Loucy (cell line): ENCODE results near the gene BCL11B.

Experiments used
- H2AFZ ChIP-seq: fragments of 200-600 bp; sonication (generic); 2 replicates; pipeline ENCODE4 v1.6.0; 2016; ENCODE audit warnings: antibody characterized with exemption, mild to moderate bottlenecking, low read length, moderate library complexity
- H3F3A ChIP-seq: fragments of 200-600 bp; 2 replicates; pipeline ENCODE4 v1.6.0; 2016; ENCODE audit warnings: antibody characterized with exemption, low read depth, mild to moderate bottlenecking
- H3K27me3 ChIP-seq: fragments of 200-600 bp; sonication (generic); 2 replicates; pipeline ENCODE4 v1.6.1; 2014; ENCODE audit warnings: low read length, mild to moderate bottlenecking; ENCODE audit not compliant: insufficient read depth, poor library complexity, severe bottlenecking
- H3K36me3 ChIP-seq: fragments of 200-600 bp; sonication (generic); 2 replicates; pipeline ENCODE4 v1.6.1; 2016; ENCODE audit warnings: low read length; ENCODE audit not compliant: insufficient read depth
- H3K4me1 ChIP-seq: fragments of 200-600 bp; sonication (generic); 2 replicates; pipeline ENCODE4 v1.5.1; 2014; ENCODE audit warnings: low read length, mild to moderate bottlenecking; ENCODE audit not compliant: insufficient read depth, poor library complexity, severe bottlenecking
- H3K4me2 ChIP-seq: fragments of 200-600 bp; sonication (generic); 2 replicates; pipeline ENCODE4 v1.6.0; 2014; ENCODE audit warnings: antibody characterized with exemption, low read length, low read depth, mild to moderate bottlenecking; ENCODE audit not compliant: poor library complexity, severe bottlenecking
- H3K4me3 ChIP-seq: fragments of 200-600 bp; sonication (generic); 2 replicates; pipeline ENCODE4 v1.5.1; 2014; ENCODE audit warnings: low read length, mild to moderate bottlenecking, mixed read lengths; ENCODE audit not compliant: poor library complexity, severe bottlenecking
- H3K79me2 ChIP-seq: fragments of 200-600 bp; sonication (generic); 2 replicates; pipeline ENCODE4 v1.6.1; 2014; ENCODE audit warnings: low read length; ENCODE audit not compliant: insufficient read depth
- H3K9ac ChIP-seq: fragments of 200-600 bp; sonication (generic); 2 replicates; pipeline ENCODE4 v1.6.0; 2014; ENCODE audit warnings: mild to moderate bottlenecking, low read depth, low read length, moderate library complexity; ENCODE audit not compliant: poor library complexity, severe bottlenecking
- H3K9me2 ChIP-seq: fragments of 200-600 bp; sonication (generic); replicated peaks from 2 replicates; pipeline ENCODE4 v1.6.1; 2016; ENCODE audit warnings: low read depth, low read length, mixed read lengths
- H3K9me3 ChIP-seq: fragments of 200-600 bp; sonication (generic); 2 replicates; pipeline ENCODE4 v1.6.1; 2014; ENCODE audit warnings: mild to moderate bottlenecking, antibody characterized with exemption, low read length, low read depth; ENCODE audit not compliant: insufficient read depth
- H4K20me1 ChIP-seq: fragments of 200-600 bp; sonication (generic); 2 replicates; pipeline ENCODE4 v1.6.0; 2014; ENCODE audit warnings: antibody characterized with exemption, low read length, mild to moderate bottlenecking; ENCODE audit not compliant: insufficient read depth, poor library complexity, severe bottlenecking
- EZH2phosphoT487 ChIP-seq: fragments of 200-600 bp; IDR thresholded peaks from 2 replicates; pipeline ENCODE4 v1.6.1; 2018; ENCODE audit warnings: antibody characterized with exemption, mild to moderate bottlenecking, moderate library complexity, borderline replicate concordance
- TF ChIP-seq, protein P1 (sequence below): fragments of 200-600 bp; sonication (generic); conservative IDR thresholded peaks from 2 replicates; pipeline ENCODE4 v1.5.1; 2014; ENCODE audit warnings: mild to moderate bottlenecking, antibody characterized with exemption, low read length

The BCL11B gene

GRCh38 chr14:99254328-99255009, 17.5 kb downstream of the BCL11B start:
- H4K20me1 ChIP-seq: peaks cover 78% of the 10 kb centered on the region
- no peak overlapping the region for H3K4me3 ChIP-seq
- no peak overlapping the region for H3K4me2 ChIP-seq
- H3F3A ChIP-seq: no peaks in the 10 kb centered on the region
- H3K27me3 ChIP-seq: no peaks in the 10 kb centered on the region
- no peaks in the 10 kb centered on the region for H3K9me2 ChIP-seq
- peaks cover 81% of the 10 kb centered on the region; the same call in 1 of the 2 replicates for H3K36me3 ChIP-seq
- H3K9me3 ChIP-seq: no peaks in the 10 kb centered on the region
- H3K9ac ChIP-seq: no peak overlapping the region
- no peaks in the 10 kb centered on the region for H3K4me1 ChIP-seq
- H3K79me2 ChIP-seq: peaks cover 100% of the 10 kb centered on the region
- TF ChIP-seq, protein P1, sequence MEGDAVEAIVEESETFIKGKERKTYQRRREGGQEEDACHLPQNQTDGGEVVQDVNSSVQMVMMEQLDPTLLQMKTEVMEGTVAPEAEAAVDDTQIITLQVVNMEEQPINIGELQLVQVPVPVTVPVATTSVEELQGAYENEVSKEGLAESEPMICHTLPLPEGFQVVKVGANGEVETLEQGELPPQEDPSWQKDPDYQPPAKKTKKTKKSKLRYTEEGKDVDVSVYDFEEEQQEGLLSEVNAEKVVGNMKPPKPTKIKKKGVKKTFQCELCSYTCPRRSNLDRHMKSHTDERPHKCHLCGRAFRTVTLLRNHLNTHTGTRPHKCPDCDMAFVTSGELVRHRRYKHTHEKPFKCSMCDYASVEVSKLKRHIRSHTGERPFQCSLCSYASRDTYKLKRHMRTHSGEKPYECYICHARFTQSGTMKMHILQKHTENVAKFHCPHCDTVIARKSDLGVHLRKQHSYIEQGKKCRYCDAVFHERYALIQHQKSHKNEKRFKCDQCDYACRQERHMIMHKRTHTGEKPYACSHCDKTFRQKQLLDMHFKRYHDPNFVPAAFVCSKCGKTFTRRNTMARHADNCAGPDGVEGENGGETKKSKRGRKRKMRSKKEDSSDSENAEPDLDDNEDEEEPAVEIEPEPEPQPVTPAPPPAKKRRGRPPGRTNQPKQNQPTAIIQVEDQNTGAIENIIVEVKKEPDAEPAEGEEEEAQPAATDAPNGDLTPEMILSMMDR: no peak
- no peak for TF ChIP-seq EZH2phosphoT487
- H2AFZ ChIP-seq: no peak overlapping the region

- Histone ChIP-seq H3F3A (no peaks in the 10 kb centered on the region), H3K79me2 (peaks cover 100% of the 10 kb centered on the region), H3K36me3 (peaks cover 80% of the 10 kb centered on the region; the same call in 1 of the 2 replicates), H3K27me3 (no peaks in the 10 kb centered on the region), H4K20me1 (peaks cover 79% of the 10 kb centered on the region), H3K9me3 (no peaks in the 10 kb centered on the region), H3K9ac (no peak overlapping the region), H3K4me2 (no peak overlapping the region), H3K9me2 (no peaks in the 10 kb centered on the region), H2AFZ (no peak overlapping the region), H3K4me1 (no peaks in the 10 kb centered on the region), H3K4me3 (no peak overlapping the region)
- TF ChIP-seq, protein P1: no peak
- no peak for TF ChIP-seq EZH2phosphoT487
These were observed 18.1 kb downstream of the BCL11B start for GRCh38 chr14:99253890-99254289.

GRCh38 chr14:99252940-99253868, 18.8 kb downstream of the BCL11B start:
- H3K4me2 ChIP-seq: no peak overlapping the region
- peaks cover 86% of the 10 kb centered on the region; the same call in 1 of the 2 replicates for H3K36me3 ChIP-seq
- no peaks in the 10 kb centered on the region for H3K4me1 ChIP-seq
- no peak overlapping the region for H2AFZ ChIP-seq
- peaks cover 79% of the 10 kb centered on the region for H4K20me1 ChIP-seq
- peaks cover 100% of the 10 kb centered on the region for H3K79me2 ChIP-seq
- H3K9me3 ChIP-seq: no peaks in the 10 kb centered on the region
- H3K4me3 ChIP-seq: no peak overlapping the region
- TF ChIP-seq, protein P1: no peak
- H3F3A ChIP-seq: no peaks in the 10 kb centered on the region
- no peak overlapping the region for H3K9ac ChIP-seq
- no peaks in the 10 kb centered on the region for H3K9me2 ChIP-seq
- H3K27me3 ChIP-seq: no peaks in the 10 kb centered on the region
